MCF 10A (cell line): ENCODE data around the gene VASP. TPM values are rescaled to one million over a fixed set of nuclear protein-coding genes. Genes with fewer than 3 reads are reported as not detected.
A peak's percentile ranks its signal among the peaks of the same experiment; 100 is the strongest.

ENCODE experiments used
- BruUV-seq: library from RNA; stranded (reverse); fragments of 400-500 nt; replicated peaks from 2 replicates; lab custom pipeline; 2021; lab: Mats Ljungman, UMichigan
- CTCF ChIA-PET: fragments of 300-600 bp; sonication (Branson Sonifier 250); formaldehyde crosslinking; extraction: SDS; loops from one replicate; lab custom pipeline; 2021; ENCODE audit warnings: antibody characterized with exemption, inconsistent platforms; lab: Yijun Ruan, JAX
- POLR2A ChIA-PET: fragments of 300-600, 350-650 bp; sonication (Branson Sonifier 250); formaldehyde crosslinking; extraction: SDS; loops from one replicate; lab custom pipeline; 2020; ENCODE audit warnings: antibody characterized with exemption, inconsistent platforms; lab: Yijun Ruan, JAX
- DNase-seq: peaks from one replicate; pipeline ENCODE4 v3.0.0-alpha.2; 2018; ENCODE audit not compliant: unreplicated experiment
- H3K27ac Mint-ChIP-seq: one replicate; pipeline ENCODE4 v1.8.0; 2022; ENCODE audit warnings: mild to moderate bottlenecking, low read depth, mixed read lengths; ENCODE audit not compliant: unreplicated experiment
- H3K27me3 Mint-ChIP-seq: one replicate; pipeline ENCODE4 v1.8.0; 2022; ENCODE audit warnings: mixed read lengths; ENCODE audit not compliant: insufficient read depth, unreplicated experiment
- H3K36me3 Mint-ChIP-seq: one replicate; pipeline ENCODE4 v1.8.0; 2022; ENCODE audit warnings: mild to moderate bottlenecking, moderate library complexity, mixed read lengths; ENCODE audit not compliant: insufficient read depth, unreplicated experiment
- H3K4me1 Mint-ChIP-seq: one replicate; pipeline ENCODE4 v1.8.0; 2022; ENCODE audit warnings: mixed read lengths; ENCODE audit not compliant: insufficient read depth, unreplicated experiment
- H3K4me3 Mint-ChIP-seq: one replicate; pipeline ENCODE4 v1.8.0; 2022; ENCODE audit warnings: mild to moderate bottlenecking, moderate library complexity, mixed read lengths; ENCODE audit not compliant: unreplicated experiment
- H3K9me3 Mint-ChIP-seq: one replicate; pipeline ENCODE4 v1.8.0; 2022; ENCODE audit warnings: mixed read lengths; ENCODE audit not compliant: unreplicated experiment
- intact Hi-C: fragments of 100-400 bp; cut with micrococcal nuclease; formaldehyde crosslinking; loops from 2 replicates; pipeline ENCODE4 v1.14.1; 2022
- total RNA-seq: library from RNA; stranded (reverse); gene quantifications from 2 replicates; pipeline ENCODE4 v1.2.3, GENCODE V29; 2022
- TF ChIP-seq, protein P1 (sequence below): fragments of 200-600 bp; IDR thresholded peaks from one replicate; pipeline ENCODE4 v1.8.0; 2022; ENCODE audit warnings: antibody characterized with exemption, mild to moderate bottlenecking; ENCODE audit not compliant: unreplicated experiment

Gene VASP
- total RNA-seq, 1 experiment from 2014 or later: 178 TPM

- H3K36me3 Mint-ChIP-seq: peaks cover 7% of the 10 kb centered on the region
- H3K4me1 Mint-ChIP-seq: peaks cover 26% of the 10 kb centered on the region
- ChIA-PET POLR2A (interaction anchor here (0.9 kb wide), 1 partner anchor 9 kb away, joined by 3 read pairs; no protein-coding TSS in a partner anchor), CTCF (interaction anchor here (0.6 to 1.8 kb wide), 6 partner anchors 51 to 182 kb away, joined by 3 to 5 read pairs (median 3); no protein-coding TSS in a partner anchor)
- DNase-seq: no peak
- H3K4me3 Mint-ChIP-seq: no peak overlapping the region
- intact Hi-C loops: no loop called here
- TF ChIP-seq, protein P1, sequence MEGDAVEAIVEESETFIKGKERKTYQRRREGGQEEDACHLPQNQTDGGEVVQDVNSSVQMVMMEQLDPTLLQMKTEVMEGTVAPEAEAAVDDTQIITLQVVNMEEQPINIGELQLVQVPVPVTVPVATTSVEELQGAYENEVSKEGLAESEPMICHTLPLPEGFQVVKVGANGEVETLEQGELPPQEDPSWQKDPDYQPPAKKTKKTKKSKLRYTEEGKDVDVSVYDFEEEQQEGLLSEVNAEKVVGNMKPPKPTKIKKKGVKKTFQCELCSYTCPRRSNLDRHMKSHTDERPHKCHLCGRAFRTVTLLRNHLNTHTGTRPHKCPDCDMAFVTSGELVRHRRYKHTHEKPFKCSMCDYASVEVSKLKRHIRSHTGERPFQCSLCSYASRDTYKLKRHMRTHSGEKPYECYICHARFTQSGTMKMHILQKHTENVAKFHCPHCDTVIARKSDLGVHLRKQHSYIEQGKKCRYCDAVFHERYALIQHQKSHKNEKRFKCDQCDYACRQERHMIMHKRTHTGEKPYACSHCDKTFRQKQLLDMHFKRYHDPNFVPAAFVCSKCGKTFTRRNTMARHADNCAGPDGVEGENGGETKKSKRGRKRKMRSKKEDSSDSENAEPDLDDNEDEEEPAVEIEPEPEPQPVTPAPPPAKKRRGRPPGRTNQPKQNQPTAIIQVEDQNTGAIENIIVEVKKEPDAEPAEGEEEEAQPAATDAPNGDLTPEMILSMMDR: no peak
- H3K27me3 Mint-ChIP-seq: no peaks in the 10 kb centered on the region
- no peaks in the 10 kb centered on the region for H3K9me3 Mint-ChIP-seq
- peak overlapping the region; percentile 67 for H3K27ac Mint-ChIP-seq
- BruUV-seq: no TSS peak
Observed at GRCh38 chr19:45575216-45575615, 67.9 kb downstream of the VASP start.

Other genes with a start within 250 kb of the VASP start
- not detected in 2 replicates for gene CKM, start 184.6 kb upstream of the VASP start, total RNA-seq
- 3.9 TPM in 2 replicates for gene KLC3, start 166.7 kb upstream of the VASP start, total RNA-seq
- gene ERCC2, start 136.9 kb upstream of the VASP start, total RNA-seq: 19.2 and 27.8 TPM in 2 replicates
- 142 and 161 TPM in 2 replicates for gene PPP1R13L, start 102.4 kb upstream of the VASP start, total RNA-seq
- gene POLR1G, start 100.8 kb upstream of the VASP start, total RNA-seq: 9.6 and 17.6 TPM in 2 replicates
- gene ERCC1, start 83.6 kb upstream of the VASP start, total RNA-seq: 186 and 227 TPM in 2 replicates
- 13.3 and 29.3 TPM in 2 replicates for gene FOSB, start 39.5 kb upstream of the VASP start, total RNA-seq
- gene RTN2, start 10.4 kb upstream of the VASP start, total RNA-seq: 3.5 and 5.1 TPM in 2 replicates
- 0.33 and 0.42 TPM in 2 replicates for gene PPM1N, start 9.0 kb upstream of the VASP start, total RNA-seq
- gene OPA3, start 77.3 kb downstream of the VASP start, total RNA-seq: 16.8 and 17.3 TPM in 2 replicates
- gene GPR4, start 94.7 kb downstream of the VASP start, total RNA-seq: not detected in 2 replicates
- gene EML2, start 131.9 kb downstream of the VASP start, total RNA-seq: 110 and 137 TPM in 2 replicates
- not detected in 2 replicates for gene GIPR, start 160.7 kb downstream of the VASP start, total RNA-seq
- gene SNRPD2, start 184.5 kb downstream of the VASP start, total RNA-seq: 406 and 472 TPM in 2 replicates
- 14.9 and 17.3 TPM in 2 replicates for gene QPCTL, start 185.2 kb downstream of the VASP start, total RNA-seq
- 13.6 and 15.0 TPM in 2 replicates for gene FBXO46, start 223.4 kb downstream of the VASP start, total RNA-seq
- gene MEIOSIN, start 226.0 kb downstream of the VASP start, total RNA-seq: not detected in 2 replicates